GM19035 (cell line): ENCODE measurements around the gene TINAGL1.

Experiments
- ATAC-seq: cut with Tn5 transposase; IDR thresholded peaks from one replicate; pipeline ENCODE4 v1.9.1; 2021; ENCODE audit not compliant: unreplicated experiment

Gene TINAGL1

DNA sequence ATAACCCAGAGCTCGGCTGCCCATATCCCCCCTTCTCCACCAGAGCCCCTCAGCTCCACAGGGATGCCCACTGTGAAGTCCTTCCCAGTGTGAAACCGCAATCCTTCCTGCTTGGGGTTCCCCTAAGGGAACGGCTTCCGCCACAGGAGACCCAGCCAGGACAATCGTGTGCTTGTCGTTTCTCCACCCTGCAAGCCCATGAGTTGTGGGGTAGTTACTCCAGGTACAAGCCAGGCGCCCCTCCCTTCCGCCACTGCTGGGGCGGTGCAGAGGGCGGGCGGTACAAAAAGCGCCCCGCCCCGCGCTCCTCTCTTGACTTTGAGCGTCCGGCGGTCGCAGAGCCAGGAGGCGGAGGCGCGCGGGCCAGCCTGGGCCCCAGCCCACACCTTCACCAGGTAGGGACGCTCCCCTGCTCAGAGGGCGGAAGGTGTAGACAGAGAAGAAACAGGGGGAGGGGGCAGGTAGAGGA is at the start of gene TINAGL1:
Gene TINAGL1 (plus strand): TSS at position 315 of the 469 bp plus-strand sequence. CDS start 634 bp downstream, outside the sequence.
- no peak for ATAC-seq

DNA sequence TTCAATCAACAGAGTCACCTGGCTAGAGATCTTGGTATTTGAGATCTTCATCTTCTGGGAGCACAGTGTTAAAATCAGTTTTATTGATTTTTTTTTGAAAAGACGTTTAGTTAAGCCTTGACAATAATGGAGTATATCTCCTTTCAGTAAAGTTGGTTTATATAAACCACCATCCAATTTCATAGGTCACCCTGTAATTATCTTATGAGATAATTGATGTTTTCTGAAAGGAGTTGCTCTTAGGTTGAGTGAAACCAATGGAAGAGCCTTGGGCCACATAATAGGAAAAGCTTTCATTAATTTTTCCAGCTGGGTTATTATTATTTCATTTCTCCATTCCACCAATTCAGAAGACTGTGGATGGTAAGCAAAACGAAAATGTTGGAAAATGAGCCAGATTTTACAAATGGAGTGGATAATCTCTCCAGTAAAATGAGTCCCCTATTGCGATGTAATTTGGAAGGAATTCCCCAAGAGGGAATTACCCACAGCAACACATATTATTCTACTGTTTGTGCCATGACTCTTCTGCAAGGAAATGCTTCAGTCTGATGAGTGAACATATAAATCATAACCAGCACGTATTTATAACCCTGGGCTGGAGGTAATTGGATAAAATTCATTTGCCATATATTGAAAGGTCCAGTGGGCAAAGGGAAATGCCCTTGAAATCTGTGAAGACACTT is 46.2 kb upstream of the TINAGL1 start:
- no peak for ATAC-seq

DNA sequence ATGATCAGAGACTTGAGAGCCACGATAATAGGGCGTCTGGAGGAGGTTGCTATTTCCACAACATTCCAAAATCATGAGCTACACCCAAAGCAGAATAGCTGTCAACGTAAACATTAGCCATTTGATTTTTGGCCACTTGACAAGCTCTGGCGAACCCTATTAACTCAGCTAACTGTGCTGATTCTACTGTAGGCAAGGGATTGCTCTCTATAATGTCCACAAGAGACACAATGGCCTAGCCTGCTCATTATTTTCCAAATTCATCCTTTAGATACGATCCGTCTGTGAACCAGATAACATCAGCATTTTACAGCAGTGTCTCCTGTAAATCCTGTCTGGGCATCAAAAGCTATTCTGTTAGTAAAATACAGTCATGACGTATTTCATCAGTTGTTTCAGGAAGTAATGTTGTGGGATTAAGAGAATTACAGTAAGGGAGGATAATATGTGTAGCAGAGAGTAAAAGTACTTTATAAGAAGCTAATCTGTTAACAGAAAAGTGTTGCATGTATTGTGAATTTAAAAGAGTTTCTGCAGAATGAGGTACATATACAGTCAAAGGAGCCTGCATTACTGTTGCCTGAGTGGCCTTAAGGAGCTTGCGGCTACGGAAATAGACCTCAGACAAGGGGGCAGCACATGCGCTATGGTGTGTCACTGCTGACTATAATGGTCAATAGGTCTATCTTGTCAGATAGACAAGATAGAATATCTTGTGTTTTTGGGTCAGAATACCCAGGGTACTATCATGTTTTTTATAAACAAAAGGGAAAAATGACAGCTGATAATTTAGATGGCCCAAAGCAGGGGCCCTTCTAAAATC is 44.9 kb upstream of the TINAGL1 start:
- no peak for ATAC-seq

DNA sequence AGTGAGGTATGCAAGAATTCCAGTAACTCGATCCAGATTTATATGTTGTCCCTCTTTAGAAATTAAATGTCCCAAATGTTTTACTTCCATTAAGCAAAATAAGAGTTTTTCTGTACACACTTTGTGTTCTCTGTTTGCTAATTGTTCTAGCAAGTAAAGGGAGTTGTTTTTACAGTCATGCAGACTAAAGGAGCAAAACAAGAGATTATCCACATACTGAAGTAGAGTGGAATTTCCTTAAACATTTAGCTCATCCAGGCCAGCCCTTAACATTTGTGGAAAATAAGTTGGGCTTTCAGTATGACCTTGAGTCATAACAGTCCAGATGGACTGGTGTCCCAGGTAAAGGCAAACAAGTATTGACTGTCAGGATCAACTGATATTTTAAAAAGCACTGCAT is 44.1 kb upstream of the TINAGL1 start:
- no peak for ATAC-seq

GRCh38 chr1:31535561-31535960 is 40.8 kb upstream of the TINAGL1 start:
- no peak for ATAC-seq

DNA sequence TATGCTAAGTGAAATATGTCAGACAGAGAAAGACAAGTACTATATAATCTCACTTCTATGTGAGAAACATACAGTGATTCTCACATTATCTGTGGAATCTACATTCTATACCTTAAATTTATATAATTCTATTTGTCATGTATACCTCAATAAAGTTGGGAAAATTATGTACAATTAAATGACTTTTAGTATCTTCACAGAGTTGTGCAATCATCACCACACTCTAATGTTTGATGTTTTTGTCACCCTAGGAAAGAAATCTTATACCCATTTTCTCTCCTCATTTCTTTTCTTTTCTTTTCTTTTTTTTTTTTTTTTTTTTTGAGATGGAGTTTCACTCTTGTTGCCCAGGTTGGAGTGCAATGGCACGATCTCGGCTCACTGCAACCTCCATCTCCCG is 37.0 kb upstream of the TINAGL1 start:
- no peak for ATAC-seq

GRCh38 chr1:31541194-31541593 is 35.1 kb upstream of the TINAGL1 start:
- ATAC-seq, result no peak

DNA sequence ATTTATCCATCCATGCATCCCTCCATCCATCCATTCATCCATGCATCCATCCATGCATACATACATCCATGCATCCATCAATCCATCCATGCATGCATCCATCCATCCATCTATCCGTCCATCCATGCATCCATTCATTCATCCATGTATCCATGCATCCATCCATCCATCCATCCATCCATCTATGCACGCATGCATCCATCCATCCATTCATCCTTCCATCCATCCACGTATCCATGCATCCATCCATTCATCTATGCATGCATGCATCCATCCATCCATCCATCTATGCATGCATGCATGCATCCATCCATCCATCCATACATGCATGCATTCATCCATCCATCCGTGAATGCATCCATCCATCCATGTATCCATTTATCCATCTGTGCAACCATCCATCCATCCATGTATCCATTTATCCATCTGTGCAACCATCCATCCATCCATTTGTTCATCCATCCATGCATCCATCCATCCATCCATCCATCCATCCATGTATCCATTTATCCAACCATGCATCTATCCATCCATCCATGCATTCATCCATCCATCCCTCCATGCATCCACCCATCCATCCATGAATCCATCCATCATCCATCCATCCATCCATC is 30.3 kb upstream of the TINAGL1 start:
- no peak for ATAC-seq

DNA sequence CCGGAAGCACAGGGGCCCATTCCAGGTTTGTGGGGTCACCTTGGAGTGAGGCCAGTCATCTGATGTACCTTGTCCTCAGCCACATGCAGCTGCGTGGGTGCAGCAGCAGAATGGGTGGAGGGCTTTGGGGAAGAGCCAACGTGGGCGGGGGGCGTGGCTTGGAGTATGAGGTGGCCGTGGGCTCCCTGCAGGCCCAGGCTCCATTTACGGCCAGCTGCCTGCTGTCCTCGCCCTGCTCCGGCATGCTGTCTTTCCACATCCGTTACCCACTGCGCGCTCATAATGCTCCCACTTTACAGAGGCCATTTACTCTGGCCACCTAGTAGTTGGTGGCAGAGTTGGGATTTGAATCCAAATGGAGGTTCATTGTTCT is 27.8 kb upstream of the TINAGL1 start:
- no peak for ATAC-seq

DNA sequence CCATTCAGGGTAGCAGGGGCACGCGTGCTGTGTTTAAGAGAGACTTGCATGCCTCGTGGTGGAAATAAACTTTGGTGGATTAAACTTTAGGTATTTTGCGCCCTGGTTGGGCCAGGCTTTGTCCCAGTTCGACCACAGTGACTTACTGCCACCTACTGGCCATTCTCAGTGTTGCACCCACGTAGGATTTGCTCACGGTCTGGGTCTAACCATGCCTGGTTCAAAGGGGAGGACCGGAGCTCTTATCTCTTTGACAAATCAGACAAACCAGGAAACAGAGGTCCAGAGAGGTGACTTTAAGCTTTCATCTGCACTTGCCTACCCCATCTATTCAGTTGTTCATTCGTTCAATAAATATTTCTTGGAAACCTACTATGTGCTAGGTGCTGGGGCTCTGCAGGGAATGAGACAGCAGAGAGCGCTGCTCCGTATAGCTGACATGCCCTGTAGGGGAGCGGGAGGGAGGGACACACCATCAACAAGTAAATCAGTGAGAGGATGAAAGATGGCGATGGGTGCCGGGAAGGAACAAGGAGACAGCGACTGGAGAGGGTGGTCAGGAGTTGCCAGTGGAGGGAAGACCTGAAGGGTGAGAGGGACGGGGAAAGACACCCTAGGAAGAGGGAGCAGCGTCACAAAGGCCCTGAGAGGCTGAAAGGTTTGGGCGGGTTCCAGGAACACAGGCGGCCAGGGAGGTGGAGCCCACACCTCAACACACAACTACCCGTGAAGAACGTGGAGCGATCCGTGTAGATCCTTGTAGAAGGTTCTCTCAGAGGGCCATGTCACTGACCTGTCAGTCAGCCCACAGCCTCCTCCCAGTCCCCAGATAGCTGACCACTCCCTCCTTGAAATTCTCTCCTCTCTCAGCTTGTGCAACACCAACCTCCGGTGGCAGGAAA is 27.2 kb upstream of the TINAGL1 start:
- ATAC-seq, result peak; percentile 67

DNA sequence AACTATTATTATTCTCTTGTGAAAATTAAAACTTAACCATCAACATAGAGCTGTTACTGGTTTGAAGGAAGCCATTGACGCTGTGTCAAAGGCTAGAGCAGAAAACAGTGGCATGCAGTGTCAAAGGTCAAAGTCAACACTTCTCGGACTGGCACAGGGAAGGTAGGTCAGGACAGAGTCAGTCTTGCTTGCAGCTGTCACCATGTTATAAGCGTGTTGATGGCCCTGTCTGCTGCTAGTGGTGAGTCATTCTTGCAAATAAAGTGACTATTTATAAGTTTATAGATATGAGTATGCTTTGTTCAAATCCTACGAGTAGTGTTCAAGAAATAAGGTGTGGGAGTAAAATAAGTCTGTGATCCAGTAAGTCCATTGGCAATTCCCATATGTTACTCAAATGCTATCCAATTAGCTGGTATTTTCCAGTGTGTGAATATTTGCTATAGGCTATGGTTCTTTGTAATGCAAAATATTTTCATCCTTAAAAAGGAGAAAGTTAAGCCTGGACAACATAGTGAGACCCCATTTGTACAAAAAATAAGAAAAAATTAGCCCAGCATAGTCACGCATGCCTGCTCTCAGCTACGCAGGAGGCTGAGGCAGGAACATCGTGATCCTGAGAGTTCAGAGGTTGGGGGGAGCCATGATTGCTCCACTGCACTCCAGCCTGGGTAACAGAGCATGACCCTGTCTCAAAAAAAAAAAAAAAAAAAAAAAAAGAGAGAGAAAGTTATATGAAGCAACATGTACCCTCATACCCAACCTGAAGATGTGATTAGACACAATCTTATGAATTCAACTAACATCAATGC is 26.3 kb upstream of the TINAGL1 start:
- ATAC-seq, result peak; percentile 51

DNA sequence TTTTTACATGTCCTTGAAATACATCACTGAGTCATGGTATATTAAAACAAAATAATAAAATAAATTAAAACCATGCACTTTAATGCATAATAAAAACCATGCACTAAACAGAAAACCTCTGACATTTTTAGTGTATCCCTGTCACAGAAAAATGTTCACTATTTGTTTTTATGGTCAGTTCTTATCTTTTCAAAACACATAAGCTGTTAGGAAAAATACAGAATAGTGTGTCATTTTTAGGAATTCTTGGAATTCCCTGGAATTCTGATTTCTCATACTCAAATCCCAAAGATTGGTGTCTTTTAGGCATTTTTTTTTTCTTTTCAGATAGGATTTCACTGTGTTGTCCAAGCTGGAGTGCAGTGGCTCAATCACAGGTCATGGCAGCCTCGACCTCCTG is 25.1 kb upstream of the TINAGL1 start:
- no peak for ATAC-seq

- ATAC-seq, result no peak
Measured at GRCh38 chr1:31552489-31552888, 23.8 kb upstream of the TINAGL1 start.

DNA sequence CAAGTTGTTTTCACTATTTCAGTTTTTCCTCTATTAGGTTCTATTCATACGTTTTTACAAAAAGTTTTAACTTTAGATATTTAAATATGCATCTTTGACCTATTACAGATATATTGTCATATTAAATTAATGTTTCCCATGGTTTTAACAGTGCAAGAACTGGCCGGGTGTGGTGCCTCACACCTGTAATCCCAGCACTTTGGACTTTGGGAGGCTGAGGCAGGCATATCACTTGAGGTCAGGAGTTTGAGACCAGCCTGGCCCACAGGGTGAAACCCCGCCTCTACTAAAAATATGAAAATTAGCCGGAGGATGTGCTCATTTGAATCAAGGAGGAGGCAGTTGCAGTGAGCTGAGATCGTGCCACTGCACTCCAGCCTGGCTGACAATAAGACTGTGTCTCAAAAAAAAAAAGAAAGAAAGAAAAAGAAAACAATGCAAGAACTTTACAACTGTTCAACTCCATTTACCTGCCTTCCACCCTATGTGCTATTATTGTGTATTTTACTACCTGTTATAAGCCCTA is 19.8 kb upstream of the TINAGL1 start:
- ATAC-seq, result no peak

DNA sequence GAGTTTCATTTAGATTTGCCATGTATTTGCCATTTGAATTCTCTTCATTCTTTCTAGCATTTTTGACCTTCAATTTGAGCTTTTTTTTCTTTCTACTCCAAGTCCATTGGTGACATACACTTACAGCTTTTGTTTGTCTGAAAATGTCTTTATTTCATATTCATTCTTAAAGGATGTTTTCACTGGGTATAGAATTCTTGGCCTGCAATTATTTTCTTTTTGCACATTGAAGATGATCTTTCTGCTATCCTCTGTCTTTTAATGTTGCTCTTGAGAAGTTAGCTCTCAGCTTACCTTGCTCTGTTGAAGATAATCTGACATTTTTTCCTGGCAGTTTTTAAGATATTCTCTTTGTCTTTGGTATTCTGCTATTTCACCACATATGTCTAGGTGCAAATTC is 16.6 kb upstream of the TINAGL1 start:
- no peak for ATAC-seq

GRCh38 chr1:31560394-31560793 is 15.9 kb upstream of the TINAGL1 start:
- no peak for ATAC-seq

DNA sequence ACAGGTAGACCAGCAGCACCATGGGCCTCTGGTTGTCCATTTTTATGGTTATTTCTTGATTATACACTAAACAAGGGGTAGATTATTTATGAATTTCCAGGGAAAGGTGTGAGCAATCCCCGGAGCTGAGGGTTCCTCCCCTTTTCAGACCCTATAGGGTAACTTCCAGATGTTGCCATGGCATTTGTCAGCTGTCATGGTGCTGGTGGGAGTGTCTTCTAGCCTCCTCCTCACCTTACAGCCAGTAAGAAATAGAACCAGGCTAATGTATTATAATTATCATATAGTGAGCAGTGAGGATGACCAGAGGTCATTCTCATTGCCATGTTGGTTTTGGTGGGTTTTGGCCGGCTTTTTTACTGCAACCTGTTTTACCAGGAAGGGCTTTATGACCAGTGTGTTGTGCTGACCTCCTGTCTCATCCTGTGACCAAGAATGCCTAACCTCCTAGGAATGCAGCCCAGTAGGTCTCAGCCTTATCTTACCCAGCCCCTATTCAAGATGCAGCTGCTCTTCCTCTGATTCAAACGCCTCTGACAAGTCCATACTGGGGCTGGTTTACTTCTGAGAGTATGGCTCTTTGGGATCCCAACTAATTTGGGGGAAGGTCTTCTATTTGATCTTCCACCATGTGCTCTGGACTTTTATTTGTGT is 13.5 kb upstream of the TINAGL1 start:
- no peak for ATAC-seq

GRCh38 chr1:31564606-31564989 is 11.7 kb upstream of the TINAGL1 start:
- no peak for ATAC-seq

DNA sequence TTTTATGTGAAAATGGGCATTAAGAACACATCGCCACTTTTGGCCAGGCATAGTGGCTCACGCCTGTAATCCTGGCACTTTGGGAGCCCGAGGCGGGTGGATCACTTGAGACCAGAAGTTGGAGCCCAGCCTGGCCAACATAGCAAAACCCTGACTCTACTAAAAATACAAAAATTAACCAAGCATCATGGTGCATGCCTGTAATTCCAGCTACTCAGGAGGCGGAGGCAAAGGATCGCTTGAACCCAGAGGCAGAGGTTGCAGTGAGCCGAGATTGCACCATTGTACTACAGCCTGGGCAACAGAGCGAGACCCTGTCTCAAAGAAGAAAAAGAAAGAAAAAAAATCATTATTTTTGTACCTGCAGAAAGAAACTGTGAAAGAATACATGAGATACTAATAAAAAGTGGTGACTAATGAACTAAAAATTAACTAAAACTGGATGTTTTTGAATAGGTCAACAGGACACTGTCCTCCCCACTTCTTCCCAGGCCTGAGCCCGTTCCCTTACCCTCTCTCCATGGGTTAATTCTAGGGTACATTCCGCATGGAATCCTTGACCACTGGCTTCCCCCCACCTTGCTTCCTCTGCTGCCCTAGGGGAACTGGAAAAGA is 8.3 kb upstream of the TINAGL1 start:
- ATAC-seq, result no peak
